IPS-NIHi7 (cell line): Measurements from ENCODE around the gene LRMDA.

ENCODE experiments used
- DNase-seq: peaks from one replicate; pipeline ENCODE4 v3.0.0; 2012; ENCODE audit warnings: mixed read lengths; ENCODE audit errors: extremely low spot score

Gene LRMDA

DNA sequence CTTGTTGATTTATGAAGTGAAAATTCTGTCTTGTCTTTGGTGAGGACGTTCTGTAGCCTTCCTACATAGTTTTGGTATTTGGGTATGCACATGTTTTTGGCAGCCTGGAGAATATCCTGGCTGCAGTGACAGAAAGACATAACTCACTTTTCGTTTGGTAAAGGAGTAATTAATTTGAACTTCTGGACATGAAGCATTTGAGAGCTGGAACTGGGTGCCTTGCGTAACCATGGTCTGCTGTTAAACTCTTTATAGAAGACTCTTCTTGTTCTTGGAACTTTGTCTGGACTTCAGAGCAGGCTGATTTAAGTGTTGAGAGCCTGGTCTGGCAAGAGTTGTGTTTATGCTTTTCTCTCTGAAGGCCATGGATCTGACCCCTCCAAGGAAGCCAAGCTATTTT lies 231.3 kb downstream of the LRMDA start:
- no peak for DNase-seq

DNA sequence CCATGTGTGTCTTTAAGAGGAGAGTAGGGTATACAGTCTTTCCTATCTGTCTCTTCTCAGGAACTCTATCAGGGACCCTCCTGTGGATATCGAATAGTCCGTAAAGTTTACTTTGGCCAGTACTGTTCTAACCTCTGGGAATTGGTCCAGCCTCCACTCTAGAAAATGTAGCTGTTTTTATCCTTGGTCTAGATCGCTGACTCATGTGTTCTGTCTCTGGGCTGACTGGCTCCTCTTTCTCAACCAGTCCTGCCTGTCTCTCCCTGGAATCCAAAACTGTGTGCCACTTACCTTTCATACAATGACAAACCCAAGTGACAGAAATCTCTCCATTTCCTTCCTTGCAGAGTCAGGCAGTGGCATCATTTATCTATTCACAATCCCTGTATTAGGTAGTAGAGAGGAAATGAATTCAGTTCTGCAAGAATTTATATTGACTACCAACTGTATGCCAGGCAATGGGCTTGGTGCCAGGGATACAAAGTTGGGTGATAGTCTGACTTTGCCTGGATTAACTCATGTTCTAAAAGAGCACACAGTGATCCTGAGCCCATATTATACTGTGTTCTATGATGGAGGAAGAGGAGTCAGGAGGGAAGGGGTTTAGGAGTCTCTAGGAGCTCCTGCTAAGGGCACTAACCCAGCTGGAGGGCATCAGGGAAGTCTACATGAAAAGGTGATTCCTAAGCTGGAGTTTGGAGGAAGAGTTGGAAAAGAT lies 232.7 kb downstream of the LRMDA start:
- DNase-seq: no peak

DNA sequence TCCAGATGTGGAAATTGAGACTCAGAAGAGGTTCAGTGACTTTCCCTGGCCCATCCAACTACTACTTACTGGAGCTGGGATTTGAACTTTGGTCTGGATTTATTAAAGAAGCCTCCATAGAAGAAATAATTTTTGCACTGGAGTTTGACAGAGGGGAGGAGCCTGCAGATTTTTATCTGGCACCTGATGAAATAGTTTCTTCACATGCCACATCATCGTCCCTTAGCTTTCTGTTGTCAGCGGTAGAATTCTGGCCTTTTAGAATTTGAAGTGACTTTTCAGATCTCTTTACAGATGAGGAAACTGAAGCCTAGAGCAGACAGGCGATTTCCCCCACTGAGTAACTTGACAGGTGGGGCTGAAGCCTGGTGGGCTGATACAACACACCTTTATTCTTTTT lies 233.5 kb downstream of the LRMDA start:
- DNase-seq: no peak

DNA sequence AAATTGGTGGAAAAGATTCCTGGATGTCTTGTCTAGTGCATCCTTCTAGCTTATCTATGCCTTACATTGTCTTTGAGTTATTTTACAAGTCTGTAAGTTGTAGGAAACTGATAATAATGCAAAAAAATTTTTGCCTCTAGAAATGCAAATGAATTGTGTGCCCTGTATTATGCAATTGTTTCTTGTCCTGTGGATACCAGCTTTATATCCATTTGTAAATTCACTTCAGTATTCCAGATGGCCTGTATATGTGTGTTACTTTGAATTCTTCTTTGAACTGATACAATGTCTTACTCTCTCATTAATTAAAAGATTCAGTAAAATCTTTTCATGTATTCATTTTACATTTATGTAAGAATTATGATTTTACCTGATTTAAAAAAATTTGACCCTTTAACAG lies 234.3 kb downstream of the LRMDA start:
- DNase-seq: no peak

DNA sequence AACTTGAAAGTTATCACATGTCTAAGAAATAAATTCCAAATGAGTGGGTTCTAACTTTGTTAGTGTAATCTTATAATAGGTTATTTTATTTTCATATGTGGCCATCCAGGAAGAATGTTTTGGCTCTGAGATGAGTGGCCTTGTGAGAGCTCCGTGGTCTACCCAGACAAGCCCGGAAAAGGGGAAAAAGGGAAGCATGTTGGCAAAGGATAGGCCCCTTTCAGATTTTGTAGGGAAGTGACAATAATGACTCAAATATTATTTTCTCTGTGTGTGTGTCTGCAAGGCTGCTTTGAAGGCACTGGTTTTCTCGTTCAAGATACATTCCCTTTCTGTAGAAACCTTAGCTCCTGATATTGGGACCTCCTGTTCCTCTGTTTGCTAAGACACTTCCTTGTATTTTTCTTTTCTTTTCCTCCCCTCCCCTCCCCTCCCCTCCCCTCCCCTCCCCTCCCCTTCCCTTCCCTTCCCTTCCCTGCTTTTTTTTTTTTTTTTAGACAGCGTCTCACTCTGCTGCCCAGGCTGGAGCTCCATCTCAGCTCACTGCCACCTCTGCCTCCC lies 240.8 kb downstream of the LRMDA start:
- DNase-seq: no peak

DNA sequence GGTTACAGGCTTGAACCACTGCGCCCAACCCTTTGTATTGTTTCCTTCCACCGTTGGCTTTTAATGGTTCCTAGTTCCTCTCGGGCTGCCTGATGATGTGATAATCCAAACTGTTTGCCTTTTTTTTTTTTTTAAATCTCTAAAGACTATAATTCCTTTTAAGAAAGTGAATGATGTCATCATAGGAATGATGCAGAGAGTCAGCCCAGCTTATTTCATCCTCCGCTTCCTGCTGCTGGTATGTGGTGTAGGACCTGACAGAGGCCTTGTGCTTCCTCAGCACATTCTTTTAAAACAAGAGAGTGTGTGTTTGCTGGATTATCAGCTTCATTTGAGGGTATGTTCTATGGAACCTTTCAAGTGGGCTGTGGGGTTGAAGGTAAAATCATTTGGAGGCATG lies 241.4 kb downstream of the LRMDA start:
- DNase-seq: no peak

DNA sequence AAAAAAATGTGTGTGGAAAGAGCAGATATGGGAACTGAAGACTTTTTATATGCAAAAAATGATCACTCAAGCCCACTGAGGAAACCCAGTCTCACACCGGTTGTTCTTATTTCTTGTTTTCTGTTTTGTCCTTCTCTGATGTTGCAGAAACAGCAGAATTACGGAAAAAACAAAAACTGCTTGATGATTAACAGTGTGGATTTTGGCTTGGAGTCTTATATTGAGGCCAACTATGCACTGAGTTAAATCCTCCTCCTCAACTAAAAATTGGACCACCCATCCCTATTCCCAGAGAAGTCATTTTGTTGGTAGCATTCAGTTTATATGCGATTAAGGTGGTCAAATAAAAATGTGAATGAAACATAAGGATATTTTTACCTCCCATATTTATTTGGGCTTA lies 246.1 kb downstream of the LRMDA start:
- no peak for DNase-seq

DNA sequence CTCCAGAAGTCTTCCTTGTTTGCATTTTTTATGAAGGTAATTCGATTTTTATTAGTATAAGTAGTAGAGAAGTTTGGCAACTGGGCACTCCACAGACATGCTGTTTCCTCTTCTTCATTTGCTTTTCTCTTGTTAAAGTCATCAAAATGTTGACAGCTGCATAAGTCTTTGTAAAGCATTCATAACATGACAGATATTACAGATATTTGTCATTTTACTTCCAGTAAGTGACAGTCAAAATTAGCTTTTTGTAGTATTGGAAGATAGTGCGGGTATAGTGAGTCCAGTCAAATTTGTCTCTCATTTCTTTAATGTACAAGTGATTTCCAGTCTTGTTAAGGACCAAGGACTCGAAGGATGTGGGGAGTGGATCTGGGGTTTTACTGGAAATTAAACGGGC lies 247.1 kb downstream of the LRMDA start:
- no peak for DNase-seq

DNA sequence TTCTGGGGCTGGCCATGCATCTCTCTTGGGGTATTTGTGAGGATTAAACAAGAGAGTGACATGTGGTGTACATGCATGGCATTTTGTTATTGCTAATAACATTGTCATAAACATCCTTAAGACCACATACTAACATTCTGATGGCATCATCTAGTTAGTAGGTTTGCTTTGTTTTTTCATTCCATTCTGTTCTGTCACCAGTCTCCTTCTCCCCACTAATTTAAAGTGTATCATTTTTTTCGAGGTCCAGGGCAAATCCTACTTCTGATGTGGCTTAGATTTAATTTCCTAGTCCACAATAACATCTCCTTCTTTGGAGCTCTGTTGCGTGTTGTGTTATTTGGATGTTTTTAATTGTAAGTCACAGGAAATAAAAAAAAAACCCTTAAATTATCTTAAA lies 248.1 kb downstream of the LRMDA start:
- no peak for DNase-seq

DNA sequence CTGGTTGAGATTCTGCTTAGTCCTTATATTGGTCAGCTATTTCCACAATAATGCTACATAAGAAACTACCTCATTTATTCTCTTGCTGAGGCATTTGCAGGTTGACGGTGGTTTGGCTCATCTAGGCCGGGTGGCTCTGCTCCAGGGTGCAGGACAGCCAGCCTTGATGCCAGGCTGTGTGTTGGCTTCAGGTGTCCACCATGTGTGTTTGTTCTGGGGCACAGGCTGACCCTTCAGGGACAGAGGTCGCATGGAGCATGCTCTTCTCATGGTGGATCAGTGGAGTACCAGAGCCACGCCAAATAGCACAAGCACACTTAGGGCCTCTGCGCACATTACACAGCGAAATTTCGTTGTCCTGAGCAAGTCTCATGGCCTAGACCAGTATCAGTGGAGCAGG lies 249.9 kb downstream of the LRMDA start:
- DNase-seq: no peak

DNA sequence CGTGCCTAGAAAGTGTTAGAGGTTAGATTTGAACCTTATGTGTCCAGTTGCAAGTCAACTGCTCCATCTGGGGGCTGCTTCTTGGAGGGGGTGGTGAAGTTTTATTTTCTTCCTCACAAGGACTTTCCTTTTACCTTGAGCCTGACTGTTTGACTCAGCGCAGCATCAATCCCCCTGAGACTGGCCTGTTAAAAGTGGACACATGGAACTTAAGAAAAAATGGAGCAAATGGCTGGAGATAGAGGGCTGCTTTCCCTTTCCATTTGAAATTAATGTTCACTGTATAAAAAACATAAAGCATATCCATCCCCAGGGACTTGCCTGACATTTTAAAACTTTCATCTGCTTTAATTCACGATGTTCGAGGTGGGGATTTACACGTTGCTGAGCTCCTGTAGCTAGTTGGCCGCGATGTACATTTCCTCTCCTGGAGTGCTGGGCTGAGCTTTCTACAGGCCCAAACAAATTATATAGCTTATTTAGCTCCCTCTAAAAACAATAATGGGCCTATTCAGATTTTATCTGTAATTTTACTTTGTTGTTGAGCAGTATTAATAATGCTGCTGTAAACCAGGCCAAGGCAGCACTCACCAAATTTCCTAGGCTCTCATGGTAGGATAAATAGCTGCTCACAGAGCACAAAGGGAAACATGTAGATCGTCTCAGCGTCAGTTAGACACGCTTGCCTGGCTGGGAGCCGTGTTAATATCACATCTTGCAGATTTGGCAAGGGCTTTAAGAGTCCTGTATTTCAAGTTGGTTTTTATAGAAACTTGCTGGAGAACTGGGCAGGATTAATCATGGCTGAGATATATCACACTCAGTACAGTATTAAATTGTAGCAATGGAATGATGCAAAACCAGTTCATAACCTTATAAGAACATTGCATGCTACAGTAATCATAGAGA lies 251.5 kb downstream of the LRMDA start:
- DNase-seq: no peak

DNA sequence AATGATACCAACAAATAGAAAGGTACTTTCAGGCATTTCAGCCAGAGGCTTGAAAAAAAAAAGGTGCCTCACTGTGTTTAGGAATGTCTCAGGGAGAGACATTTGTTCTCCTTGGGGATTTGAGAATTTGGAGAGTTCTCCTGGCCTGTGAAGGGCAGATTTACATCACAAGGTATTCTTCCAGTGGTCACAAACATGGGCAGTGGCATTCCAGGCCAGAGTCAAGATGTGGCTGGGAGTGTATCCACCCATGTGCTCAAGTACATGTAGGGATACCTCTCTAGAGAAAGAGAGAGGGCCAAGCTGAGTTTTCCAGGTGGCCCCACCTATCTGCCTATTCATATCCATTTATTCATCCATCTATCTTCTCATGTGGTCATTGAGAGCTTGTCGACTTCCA lies 253.8 kb downstream of the LRMDA start:
- DNase-seq: no peak

DNA sequence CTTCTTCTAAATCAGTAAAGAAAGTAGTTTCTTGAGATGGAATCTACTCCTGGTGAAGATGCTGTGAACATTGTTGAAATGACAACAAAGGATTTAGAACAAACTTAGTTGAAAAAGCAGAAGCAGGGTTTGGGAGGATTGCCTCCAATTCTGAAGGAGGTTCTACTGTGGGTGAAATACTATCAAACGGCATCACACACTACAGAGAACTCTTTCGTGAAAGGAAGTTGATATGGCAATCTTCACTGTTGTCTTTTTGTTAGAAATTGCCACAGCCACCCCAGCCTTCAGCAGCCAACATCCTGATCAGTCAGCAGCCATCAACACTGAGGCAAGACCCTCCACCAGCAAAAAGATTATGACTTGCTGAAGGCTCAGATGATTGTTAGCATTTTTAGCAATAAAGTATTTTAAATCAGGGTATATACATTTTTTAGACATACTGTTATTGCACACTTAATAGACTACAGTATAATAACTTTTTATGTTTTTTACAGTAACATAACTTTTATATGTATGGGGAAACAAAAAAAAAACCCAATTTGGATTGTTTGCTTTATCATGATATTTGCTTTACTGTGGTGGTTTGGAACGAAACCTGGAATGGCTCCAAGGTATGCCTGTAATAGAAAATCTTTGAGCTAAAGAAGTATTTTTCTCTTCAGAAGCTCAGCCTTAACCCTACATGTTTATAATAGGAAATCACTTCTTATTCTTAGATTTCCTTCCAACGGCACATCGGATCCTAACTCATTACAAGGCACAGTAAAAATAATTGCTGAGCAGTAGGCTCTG lies 257.3 kb downstream of the LRMDA start:
- no peak for DNase-seq

DNA sequence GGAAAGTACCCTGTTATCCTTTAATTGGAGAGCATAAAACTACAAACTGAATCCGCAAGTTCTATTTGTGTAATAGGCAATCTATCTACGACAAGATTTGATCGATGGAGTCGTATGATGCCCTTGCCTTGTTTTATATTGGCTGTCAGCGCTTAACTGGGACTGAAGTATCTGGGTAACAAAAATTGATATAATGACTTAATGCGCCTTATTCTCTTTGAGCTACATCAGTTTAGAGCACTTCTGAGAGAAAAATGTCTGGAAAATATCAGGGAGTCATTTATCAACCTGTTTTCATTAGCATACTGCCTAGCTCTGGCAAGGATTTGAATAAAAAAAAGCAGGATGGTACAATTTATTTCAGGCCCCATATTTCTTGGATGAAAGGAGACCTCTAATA lies 262.1 kb downstream of the LRMDA start:
- no peak for DNase-seq

DNA sequence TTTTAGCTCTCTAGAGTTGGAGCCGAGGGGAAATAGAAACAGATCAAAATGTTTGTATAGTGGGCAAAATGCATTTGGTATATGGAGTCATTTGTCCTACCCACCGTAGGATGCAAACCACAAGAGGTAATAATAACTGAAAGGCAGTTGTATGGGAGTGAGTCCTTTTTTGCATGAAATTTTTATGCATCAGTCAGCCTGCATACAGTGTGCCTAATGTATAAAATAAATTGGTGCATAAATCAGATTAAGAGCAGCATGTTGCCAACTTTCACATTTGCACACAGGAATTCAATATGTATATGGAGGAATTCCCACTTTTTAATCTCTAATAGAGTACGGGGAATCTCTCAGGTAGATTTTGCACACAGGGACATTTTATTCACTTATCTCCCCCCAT lies 262.8 kb downstream of the LRMDA start:
- no peak for DNase-seq

DNA sequence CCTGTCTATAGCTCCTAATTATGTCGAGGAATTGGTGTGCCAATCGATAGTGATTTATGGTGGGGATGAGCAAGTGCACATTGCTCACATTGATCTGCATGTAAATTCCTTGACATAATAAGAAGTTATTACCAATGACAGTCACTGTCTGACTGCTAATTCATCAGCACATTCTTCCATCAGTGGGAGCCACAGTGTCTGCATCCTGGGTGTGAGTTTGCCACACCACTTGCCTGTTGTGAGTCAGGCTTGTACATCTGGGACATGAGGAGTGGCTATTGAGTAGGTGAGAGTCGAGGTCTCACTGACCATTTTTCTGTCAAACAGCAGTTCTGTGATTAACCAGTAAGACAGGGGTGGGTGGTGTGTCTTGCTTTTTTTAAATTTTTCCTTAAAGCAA lies 263.4 kb downstream of the LRMDA start:
- no peak for DNase-seq

DNA sequence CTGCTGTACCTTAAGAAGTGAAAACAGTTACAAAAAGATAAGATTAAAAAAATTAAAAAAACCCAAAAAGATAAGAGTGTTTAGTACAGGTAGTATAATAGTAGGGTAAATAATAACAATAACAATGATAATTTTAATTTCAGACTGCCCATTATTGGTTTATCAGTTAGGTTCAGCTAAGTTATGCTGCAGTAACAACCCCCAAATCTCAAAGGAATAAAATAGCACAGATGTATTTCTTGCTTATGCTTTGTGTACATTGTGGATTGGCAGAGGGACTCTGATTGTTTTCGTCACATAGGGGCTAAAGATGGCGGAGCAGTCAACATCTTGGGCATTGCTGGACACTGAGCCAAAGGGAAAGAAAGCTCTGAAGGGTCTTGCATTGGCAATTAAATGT lies 264.6 kb downstream of the LRMDA start:
- DNase-seq: no peak

DNA sequence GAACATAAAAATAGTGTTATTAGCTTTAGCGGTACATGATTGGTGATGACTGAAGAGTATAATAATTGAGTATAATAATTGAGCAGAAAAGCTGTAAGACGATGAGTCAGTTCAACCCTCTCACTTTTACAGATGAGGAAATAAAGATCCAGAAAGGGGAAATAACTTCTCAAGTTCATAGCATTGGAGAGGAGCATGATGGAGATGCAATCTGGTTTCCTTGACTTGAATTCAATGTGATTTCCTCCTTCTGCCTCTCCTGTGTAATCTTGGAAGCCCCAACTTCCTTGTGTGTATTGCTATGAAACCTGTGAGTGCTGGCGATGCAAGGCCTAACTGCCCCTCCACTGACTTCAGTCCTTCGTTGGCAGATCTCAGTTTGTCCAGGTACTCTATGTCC lies 265.1 kb downstream of the LRMDA start:
- DNase-seq: no peak

DNA sequence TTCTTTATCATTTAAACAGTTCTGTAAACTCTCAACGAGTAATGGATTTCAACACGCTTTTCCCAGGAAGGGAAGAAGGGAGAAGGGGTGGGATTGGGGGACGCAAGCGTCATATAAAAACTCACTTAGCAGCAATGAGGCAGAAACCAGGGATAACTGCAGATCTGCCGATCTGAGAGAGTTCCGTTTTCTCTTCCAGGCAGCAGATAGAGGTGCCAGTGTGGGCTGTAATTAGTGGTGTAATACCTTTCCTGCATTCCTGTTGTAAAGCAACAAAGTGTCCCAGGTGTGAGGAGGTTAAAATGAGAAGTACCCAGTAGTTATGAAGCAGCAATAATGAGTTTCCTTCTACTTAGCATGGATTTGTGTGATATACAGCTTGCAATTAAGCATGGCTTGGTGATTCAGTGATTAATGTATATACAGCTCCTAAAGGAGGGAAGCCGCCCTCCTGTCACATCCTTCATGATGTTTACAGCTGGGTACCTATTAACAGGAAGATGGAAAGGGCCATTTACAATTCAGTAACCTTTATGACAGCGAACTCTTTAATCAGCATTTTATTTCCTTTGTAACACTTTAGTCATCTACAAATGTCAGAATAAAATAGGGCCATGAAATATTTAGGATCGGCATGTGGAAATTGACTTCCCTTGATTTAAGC lies 271.9 kb downstream of the LRMDA start:
- DNase-seq: no peak

DNA sequence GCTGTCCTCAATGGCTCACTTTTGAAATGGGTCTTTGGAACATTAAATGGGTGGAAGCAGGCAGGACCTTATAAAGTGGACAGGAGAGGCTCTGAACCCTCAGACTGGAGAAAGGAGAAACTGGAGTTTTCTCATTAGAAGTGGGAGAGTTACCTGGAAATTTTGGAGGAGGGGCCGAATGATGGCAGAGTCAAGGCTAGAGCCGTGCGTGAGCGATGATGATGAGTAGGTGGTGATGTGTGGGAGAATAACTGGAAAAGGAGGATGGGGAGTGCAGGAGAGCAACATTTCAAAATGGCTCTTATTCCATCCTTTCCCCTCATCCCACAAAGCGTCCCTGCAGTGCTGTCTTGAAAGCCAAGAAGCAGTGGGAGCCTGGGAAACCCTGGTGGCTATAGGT lies 274.0 kb downstream of the LRMDA start:
- DNase-seq: no peak

DNA sequence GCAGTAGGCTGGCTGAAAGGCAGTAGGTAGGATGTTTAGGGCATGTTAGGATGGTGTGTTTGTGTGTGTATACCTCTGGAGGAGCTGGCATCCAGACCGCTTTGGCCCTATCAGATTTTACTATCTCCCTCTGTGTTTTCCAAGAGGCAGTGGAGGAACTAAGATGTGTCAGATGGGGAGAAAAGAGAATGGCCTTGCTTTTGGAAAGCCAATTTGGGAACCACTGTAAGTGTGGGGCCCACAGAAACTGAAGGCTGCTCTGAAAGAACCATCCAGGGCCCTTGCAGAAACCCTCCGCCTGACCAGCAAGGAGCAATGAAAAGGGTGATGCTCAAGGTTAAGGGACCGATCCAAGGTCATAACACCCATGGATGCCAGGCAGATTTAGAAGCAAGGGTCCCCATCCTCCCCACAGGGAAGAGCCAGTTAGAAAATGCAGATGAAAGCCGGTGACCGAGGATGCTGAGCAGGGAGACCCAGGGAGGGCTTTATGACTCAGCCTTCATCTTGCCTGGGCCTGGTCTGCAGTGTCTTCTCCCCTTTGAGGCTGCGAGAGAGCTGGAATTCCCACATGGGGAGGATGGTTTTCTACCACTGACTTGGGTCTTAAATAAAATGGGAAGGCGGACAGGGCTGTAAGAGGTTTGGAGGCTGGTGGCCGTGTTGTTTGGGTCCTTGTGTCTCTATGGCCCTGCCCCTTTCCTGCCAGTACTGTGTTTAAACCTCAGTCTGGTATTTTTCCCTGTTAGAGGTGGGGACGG lies 275.8 kb downstream of the LRMDA start:
- DNase-seq: peak; percentile 17
